HEK293T (cell line): ENCODE data around the gene ITPRIPL1.
"Not testable (repeated sequence)": the region's sequence is repeated elsewhere in the genome, so short reads cannot be mapped to it uniquely, and the experiment has no call there.

Experiments
- CTCF ChIA-PET: fragments of 350-600 bp; formaldehyde crosslinking; extraction: SDS; loops from one replicate; lab custom pipeline; 2021; ENCODE audit warnings: antibody characterized with exemption, inconsistent platforms; lab: Yijun Ruan, JAX
- POLR2A ChIA-PET: fragments of 350-600 bp; formaldehyde crosslinking; extraction: SDS; loops from one replicate; lab custom pipeline; 2020; ENCODE audit warnings: antibody characterized with exemption, inconsistent platforms; lab: Yijun Ruan, JAX
- DNase-seq: peaks from one replicate; pipeline ENCODE4 v3.0.0; 2012; ENCODE audit warnings: mixed read lengths; ENCODE audit errors: extremely low spot score
- ARNT ChIP-seq: fragments of 450-650 bp; IDR thresholded peaks from 2 replicates; pipeline ENCODE4 v1.6.1; 2017; ENCODE audit warnings: mild to moderate bottlenecking
- BHLHE40 ChIP-seq: fragments of 450-650 bp; IDR thresholded peaks from 2 replicates; pipeline ENCODE4 v1.6.1; 2016; ENCODE audit warnings: mild to moderate bottlenecking, moderate library complexity, borderline replicate concordance
- CTBP1 ChIP-seq: fragments of 450-650 bp; IDR thresholded peaks from 2 replicates; pipeline ENCODE4 v1.6.1; 2016; ENCODE audit warnings: borderline replicate concordance
- ELF4 ChIP-seq: fragments of 450-650 bp; IDR thresholded peaks from 2 replicates; pipeline ENCODE4 v1.6.1; 2017; ENCODE audit warnings: antibody characterized with exemption
- FOXA1 ChIP-seq: fragments of 450-650 bp; IDR thresholded peaks from 2 replicates; pipeline ENCODE4 v1.6.1; 2016; ENCODE audit warnings: mild to moderate bottlenecking
- FOXK2 ChIP-seq: fragments of 450-650 bp; IDR thresholded peaks from 2 replicates; pipeline ENCODE4 v1.6.1; 2016; ENCODE audit warnings: mild to moderate bottlenecking
- FOXM1 ChIP-seq: fragments of 450-650 bp; IDR thresholded peaks from 2 replicates; pipeline ENCODE4 v1.6.1; 2017; ENCODE audit warnings: mild to moderate bottlenecking, borderline replicate concordance
- HDGF ChIP-seq: fragments of 450-650 bp; IDR thresholded peaks from 2 replicates; pipeline ENCODE4 v1.6.1; 2017; ENCODE audit warnings: antibody characterized with exemption, borderline replicate concordance
- L3MBTL2 ChIP-seq: fragments of 450-650 bp; conservative IDR thresholded peaks from 2 replicates; pipeline ENCODE4 v1.6.1; 2016; ENCODE audit warnings: mild to moderate bottlenecking
- LEF1 ChIP-seq: fragments of 450-650 bp; IDR thresholded peaks from 2 replicates; pipeline ENCODE4 v1.6.1; 2017; ENCODE audit warnings: mild to moderate bottlenecking, borderline replicate concordance
- NFRKB ChIP-seq: fragments of 450-650 bp; IDR thresholded peaks from 2 replicates; pipeline ENCODE4 v1.6.1; 2016; ENCODE audit warnings: mild to moderate bottlenecking, moderate library complexity
- SP1 ChIP-seq: fragments of 450-650 bp; IDR thresholded peaks from 2 replicates; pipeline ENCODE4 v1.6.1; 2017
- SUZ12 ChIP-seq: fragments of 450-650 bp; IDR thresholded peaks from 2 replicates; pipeline ENCODE4 v1.6.1; 2016; ENCODE audit warnings: mild to moderate bottlenecking
- TARDBP ChIP-seq: fragments of 450-650 bp; IDR thresholded peaks from 2 replicates; pipeline ENCODE4 v1.6.1; 2016
- ZNF384 ChIP-seq: fragments of 450-650 bp; IDR thresholded peaks from 2 replicates; pipeline ENCODE4 v1.6.1; 2016
- TF ChIP-seq, protein P1 (sequence below): fragments of 450-650 bp; IDR thresholded peaks from 2 replicates; pipeline ENCODE4 v1.6.1; 2016

Gene ITPRIPL1, protein sequence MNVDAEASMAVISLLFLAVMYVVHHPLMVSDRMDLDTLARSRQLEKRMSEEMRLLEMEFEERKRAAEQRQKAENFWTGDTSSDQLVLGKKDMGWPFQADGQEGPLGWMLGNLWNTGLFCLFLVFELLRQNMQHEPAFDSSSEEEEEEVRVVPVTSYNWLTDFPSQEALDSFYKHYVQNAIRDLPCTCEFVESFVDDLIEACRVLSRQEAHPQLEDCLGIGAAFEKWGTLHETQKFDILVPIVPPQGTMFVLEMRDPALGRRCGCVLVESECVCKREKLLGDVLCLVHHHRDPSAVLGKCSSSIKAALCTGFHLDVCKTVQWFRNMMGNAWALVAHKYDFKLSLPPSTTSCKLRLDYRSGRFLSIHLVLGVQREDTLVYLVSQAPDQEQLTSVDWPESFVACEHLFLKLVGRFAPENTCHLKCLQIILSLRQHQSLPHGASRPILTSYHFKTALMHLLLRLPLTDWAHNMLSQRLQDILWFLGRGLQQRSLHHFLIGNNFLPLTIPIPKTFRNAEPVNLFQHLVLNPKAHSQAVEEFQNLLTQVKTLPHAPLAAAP

DNA sequence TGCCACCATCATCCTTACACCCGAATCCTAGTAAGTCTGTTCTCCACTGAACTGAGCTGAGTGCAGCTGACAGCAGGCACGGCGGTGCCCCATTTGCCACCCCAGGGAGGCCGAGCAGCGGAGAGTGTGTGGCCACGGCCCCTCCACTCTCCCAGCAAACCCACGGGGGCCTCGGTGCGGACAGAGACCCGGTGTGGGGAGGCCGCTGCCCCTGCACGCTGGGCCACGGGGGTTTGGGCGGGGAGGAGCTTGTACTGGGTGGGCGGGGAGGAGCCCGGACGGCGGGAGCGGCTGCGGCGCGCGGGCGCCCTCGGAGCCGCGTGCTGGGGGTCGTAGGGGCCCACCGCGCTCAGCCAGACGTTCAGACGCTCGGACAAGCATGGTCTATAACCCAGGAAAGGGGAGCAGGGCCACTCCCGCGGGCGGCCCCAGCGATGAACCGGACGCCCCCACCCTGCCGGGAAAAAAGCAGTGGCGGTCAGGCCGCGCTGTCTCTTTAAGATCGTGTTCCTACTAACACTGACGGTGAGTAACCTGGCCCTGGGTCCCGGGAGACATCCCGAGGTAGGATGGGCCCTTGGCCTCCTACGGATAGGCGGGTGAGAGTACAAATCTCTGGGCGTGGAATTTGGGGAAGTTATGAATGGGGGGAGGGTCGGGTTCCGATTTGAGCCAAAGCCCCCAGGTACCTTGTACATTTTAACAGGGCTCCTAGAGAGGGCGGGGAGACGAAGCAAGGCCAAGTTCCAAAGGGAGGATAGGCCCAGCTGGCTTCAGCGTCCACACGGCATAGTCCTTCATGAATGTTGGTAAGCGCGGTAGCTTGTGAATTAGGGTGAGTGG, at the start of gene ITPRIPL1:
TSS of gene ITPRIPL1 (plus strand) at position 277 of the 843 bp plus-strand sequence. CDS start at position 800, 523 bp downstream.
- peak; percentile 65; the same call in 1 of the 2 replicates for TF ChIP-seq L3MBTL2
- no peak for TF ChIP-seq NFRKB
- ChIA-PET CTCF (interaction anchor here (0.7 to 0.8 kb wide), 2 partner anchors 64 to 151 kb away, joined by 3 read pairs; no protein-coding TSS in a partner anchor), POLR2A (interaction anchor here (0.7 to 5.1 kb wide), 9 partner anchors 9 to 43 kb away, joined by 3 to 86 read pairs (median 4); partner anchors contain the start of genes NCAPH and SNRNP200)
- DNase-seq: peak; percentile 58

DNA sequence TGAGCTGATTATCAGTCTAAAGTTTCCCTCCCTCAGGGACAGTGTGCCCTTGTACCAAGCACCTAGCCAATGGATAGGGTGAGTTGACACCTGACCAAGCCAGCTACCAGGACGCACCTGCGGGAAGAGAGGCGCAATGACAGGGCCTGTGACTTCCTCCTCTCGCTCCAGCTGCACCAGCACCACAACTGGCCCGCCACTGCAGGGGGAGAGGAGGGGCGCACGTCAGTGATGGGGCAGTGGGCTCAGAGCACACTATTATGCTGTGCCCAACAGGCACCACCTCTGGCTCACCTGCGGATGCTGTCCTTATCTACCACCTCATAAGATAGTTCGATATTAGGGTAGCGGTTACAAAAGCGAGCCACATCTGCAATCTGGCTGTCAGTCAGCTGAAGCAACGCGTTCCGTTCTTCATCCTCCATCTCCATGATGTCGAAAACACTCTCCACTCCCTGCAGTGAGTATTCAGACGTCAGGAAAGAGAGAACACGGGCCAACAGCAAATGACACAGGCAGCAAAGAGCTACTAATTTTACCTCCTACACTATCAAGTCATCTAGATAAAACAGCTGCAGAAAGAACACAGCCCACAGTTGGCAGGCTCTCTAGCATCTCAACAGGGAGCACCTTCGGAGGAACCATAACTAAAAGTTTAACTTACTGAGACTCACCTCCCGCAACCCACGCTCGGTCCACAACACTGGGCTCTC, 48.2 kb upstream of the ITPRIPL1 start:
- DNase-seq: no peak
- CTCF ChIA-PET: interaction anchor here (0.6 kb wide), 1 partner anchor 45 kb away, joined by 4 read pairs; no protein-coding TSS in a partner anchor
- POLR2A ChIA-PET: interaction anchor here (1.3 to 1.4 kb wide), 2 partner anchors 59 to 285 kb away, joined by 3 to 4 read pairs; partner anchors contain the start of genes ANKRD36C and NCAPH

DNA sequence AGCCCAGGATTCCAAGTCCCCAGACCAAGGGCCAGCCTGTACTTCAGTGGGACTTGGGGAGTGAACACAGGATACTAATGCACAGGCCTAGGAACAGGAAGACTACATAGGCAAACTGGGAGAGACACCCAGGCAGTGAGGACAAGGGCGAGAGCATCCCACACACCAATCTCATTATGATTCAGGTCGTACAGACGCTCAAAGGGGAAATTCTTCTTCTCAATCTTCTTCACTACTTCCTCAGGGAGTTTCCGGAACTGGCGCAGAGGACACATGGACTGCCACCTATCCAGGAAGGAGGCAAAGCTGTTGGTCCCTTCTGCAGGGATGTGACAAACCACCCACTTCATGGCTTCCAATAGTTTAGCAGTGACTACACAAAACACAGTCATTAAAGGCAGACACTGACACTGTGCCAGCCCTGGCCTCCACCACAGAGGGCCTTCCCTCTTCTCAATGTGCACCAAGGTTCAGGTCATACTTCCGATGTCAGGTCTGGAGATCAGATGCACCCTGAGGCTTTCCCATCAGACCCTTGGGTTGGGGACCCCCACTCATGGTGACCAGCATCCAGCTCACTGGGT, 37.8 kb upstream of the ITPRIPL1 start:
- DNase-seq: no peak
- CTCF ChIA-PET: no interaction called here
- POLR2A ChIA-PET: no interaction called here
- TF ChIP-seq SP1: no peak
- no peak for TF ChIP-seq FOXK2
- TF ChIP-seq SUZ12: no peak
- TF ChIP-seq LEF1: no peak
- TF ChIP-seq ZNF384: no peak
- TF ChIP-seq ELF4: no peak
- TF ChIP-seq HDGF: no peak

More for the DNA sequence above, 48.2 kb upstream of the ITPRIPL1 start:
- TF ChIP-seq NFRKB (no peak), LEF1 (no peak), BHLHE40 (no peak), SP1 (no peak), HDGF (no peak)
- TF ChIP-seq, protein P1, sequence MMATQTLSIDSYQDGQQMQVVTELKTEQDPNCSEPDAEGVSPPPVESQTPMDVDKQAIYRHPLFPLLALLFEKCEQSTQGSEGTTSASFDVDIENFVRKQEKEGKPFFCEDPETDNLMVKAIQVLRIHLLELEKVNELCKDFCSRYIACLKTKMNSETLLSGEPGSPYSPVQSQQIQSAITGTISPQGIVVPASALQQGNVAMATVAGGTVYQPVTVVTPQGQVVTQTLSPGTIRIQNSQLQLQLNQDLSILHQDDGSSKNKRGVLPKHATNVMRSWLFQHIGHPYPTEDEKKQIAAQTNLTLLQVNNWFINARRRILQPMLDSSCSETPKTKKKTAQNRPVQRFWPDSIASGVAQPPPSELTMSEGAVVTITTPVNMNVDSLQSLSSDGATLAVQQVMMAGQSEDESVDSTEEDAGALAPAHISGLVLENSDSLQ: no peak

DNA sequence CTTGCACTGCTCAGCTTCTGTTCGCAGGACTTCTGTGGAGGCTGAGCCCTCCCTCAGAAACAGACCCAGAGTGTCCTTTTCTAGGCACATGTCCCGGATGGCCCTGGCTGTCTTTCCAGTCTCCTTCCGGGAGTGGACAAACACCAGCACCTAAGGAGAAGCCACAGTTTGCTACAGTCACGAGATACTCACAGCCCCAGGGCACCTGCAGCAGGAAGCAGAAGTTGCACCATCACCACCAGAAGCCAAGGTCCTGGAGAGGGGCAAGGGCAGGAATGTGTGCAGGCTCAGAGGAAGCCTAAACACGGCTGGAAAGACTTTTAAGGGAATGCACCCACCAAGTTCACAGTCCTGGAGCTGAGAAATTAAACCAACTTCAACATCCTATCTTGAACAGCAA, 33.4 kb upstream of the ITPRIPL1 start:
- ChIA-PET POLR2A (interaction anchor here (0.9 to 1.0 kb wide), 2 partner anchors 13 to 33 kb away, joined by 3 read pairs; partner anchors contain the start of genes ITPRIPL1 and SNRNP200), CTCF (no interaction called here)
- no peak for DNase-seq
- TF ChIP-seq BHLHE40: no peak
- TF ChIP-seq SP1: no peak
- no peak for TF ChIP-seq NFRKB
- TF ChIP-seq SUZ12: no peak
- TF ChIP-seq HDGF: no peak
- TF ChIP-seq ARNT: no peak
- TF ChIP-seq L3MBTL2: no peak
- TF ChIP-seq ZNF384: no peak
- TF ChIP-seq FOXK2: no peak
- TF ChIP-seq, protein P1: no peak
- no peak for TF ChIP-seq LEF1
- no peak for TF ChIP-seq FOXM1
- no peak for TF ChIP-seq FOXA1
- TF ChIP-seq CTBP1: no peak
- TF ChIP-seq TARDBP: no peak
- TF ChIP-seq ELF4: no peak

DNA sequence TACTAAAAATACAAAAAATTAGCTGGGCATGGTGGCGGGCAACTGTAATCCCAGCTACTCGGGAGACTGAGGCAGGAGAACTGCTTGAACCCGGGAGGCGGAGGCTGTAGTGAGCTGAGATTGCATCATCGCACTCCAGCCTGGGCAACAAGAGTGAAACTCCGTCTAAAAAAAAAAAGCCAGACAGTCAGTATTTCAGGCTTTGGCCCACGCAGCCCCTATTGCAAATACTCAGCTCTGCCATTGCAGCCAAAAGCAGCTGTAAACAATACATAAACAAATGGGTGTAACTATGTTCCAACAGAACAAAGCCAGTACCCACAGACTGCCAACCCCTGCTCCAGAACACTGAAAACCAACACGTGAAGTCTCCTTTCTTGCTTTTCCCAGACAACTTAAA, 30.8 kb upstream of the ITPRIPL1 start:
- CTCF ChIA-PET: interaction anchor here (0.6 kb wide), 1 partner anchor 20 kb away, joined by 3 read pairs; no protein-coding TSS in a partner anchor
- DNase-seq: not testable (repeated sequence)
- POLR2A ChIA-PET: interaction anchor here (3.0 kb wide), 1 partner anchor 11 kb away, joined by 10 read pairs; the partner anchor contains the start of gene SNRNP200

DNA sequence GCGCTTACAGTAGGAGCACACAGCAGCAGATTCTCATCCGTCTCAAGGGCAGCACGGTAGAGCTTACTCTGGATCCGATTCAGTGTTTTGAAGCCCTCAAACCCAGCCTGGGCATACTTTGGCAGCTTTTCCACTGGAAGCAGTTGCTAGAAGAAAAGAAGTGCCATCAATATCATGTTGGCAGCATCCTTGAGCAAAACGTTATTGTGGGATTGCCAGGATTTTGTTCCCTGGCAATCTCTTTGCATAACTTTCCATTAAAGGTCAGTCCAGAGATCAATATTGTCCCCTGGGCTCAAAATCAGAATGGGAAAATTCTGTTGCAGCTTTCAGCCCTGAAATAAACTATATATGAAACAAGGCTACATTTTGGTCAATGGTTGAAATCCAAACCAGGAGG, 28.2 kb upstream of the ITPRIPL1 start:
- ChIA-PET CTCF (no interaction called here), POLR2A (no interaction called here)
- no peak for DNase-seq
- TF ChIP-seq ZNF384 (no peak), ELF4 (no peak), BHLHE40 (no peak), SUZ12 (no peak), FOXA1 (no peak), FOXM1 (no peak), LEF1 (no peak), TARDBP (no peak)
- TF ChIP-seq, protein P1: no peak
